Measurements from ENCODE around the gene KRT14. TPM values are rescaled to one million over a fixed set of nuclear protein-coding genes. Genes with fewer than 3 reads are reported as not detected.

The KRT14 gene
- polyA plus RNA-seq, 3 donors: not detected

- Histone ChIP-seq H3K27me3 (ENCODE audit: control insufficient read depth in 2 of 2, insufficient read depth in 2 of 2, low read length in 2 of 2) (no peaks in the 10 kb centered on the region), H2AFZ (ENCODE audit: insufficient read depth, low read depth, low read length, poor library complexity, severe bottlenecking) (no peak overlapping the region), H3K4me3 (replicated peaks in 1 of 3; ENCODE audit: low read depth in 2 of 3, low read length in 3 of 3) (no peak overlapping the region), H3K27ac (ENCODE audit: low read depth in 1 of 2, low read length in 2 of 2) (no peak overlapping the region), H4K20me1 (ENCODE audit: insufficient read depth, low read length) (no peaks in the 10 kb centered on the region), H3K4me2 (replicated peaks; ENCODE audit: extremely low read depth, low read length, poor library complexity, severe bottlenecking) (no peak overlapping the region), H3K9me3 (replicated peaks in 1 of 2; ENCODE audit: control insufficient read depth in 1 of 2, insufficient read depth in 1 of 2, low read length in 2 of 2) (peaks cover 9% of the 10 kb centered on the region in 2 donors), H3K79me2 (ENCODE audit: insufficient read depth, low read length) (no peaks in the 10 kb centered on the region), H3K9ac (ENCODE audit: insufficient read depth, low read length, poor library complexity, severe bottlenecking) (no peak overlapping the region), H3K36me3 (replicated peaks in 1 of 2; ENCODE audit: control insufficient read depth in 1 of 2, insufficient read depth in 2 of 2, low read length in 2 of 2) (no peaks in the 10 kb centered on the region), H3K4me1 (ENCODE audit: control insufficient read depth in 1 of 2, insufficient read depth in 2 of 2, low read length in 2 of 2) (no peaks in the 10 kb centered on the region)
- Mint-ChIP-seq H3K4me1 (no peaks in the 10 kb centered on the region), H3K27ac (no peak overlapping the region), H3K4me3 (no peak overlapping the region), H3K9me3 (peaks cover 7 to 19% (median 8%) of the 10 kb centered on the region in 7 donors), H3K36me3 (no peaks in the 10 kb centered on the region), H3K27me3 (ENCODE audit: low read depth in 3 of 3) (peaks cover 6 to 25% (median 11%) of the 10 kb centered on the region in 3 donors)
- intact Hi-C loops (cut with micrococcal nuclease): no loop called here
- TF ChIP-seq, protein P1, sequence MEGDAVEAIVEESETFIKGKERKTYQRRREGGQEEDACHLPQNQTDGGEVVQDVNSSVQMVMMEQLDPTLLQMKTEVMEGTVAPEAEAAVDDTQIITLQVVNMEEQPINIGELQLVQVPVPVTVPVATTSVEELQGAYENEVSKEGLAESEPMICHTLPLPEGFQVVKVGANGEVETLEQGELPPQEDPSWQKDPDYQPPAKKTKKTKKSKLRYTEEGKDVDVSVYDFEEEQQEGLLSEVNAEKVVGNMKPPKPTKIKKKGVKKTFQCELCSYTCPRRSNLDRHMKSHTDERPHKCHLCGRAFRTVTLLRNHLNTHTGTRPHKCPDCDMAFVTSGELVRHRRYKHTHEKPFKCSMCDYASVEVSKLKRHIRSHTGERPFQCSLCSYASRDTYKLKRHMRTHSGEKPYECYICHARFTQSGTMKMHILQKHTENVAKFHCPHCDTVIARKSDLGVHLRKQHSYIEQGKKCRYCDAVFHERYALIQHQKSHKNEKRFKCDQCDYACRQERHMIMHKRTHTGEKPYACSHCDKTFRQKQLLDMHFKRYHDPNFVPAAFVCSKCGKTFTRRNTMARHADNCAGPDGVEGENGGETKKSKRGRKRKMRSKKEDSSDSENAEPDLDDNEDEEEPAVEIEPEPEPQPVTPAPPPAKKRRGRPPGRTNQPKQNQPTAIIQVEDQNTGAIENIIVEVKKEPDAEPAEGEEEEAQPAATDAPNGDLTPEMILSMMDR (IDR thresholded peaks at IDR 0.05): no peak
- WGBS (ENCODE audit: insufficient coverage): 61% methylated on average over 3 of the region's 3 CpGs
- no peak for DNase-seq
These were observed 23.0 kb downstream of the KRT14 start for GRCh38 chr17:41563607-41564170.

DNA sequence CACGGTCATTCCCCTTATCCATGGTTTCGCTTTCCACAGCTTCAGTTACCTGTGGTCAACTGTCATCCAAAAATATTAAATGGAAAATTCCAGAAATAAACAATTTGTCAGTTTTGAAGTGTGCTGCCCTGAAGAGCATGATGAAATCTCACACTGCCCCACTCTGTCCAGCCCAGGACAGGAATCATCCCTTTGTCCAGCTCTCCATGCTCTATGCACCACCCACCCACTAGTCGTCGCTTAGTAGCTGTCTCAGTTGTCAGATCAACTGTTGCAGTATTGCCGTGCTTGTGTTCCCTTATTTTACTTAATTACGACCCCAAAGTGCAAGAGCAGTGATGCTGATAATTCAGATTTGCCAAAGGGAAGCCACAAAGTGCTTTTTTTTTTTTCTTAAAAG lies 25.1 kb downstream of the KRT14 start:
- H3K27ac Mint-ChIP-seq: no peak overlapping the region
- TF ChIP-seq, protein P1 (IDR thresholded peaks at IDR 0.05): no peak
- no peak overlapping the region for H3K27ac ChIP-seq (ENCODE audit: low read depth in 1 of 2, low read length in 2 of 2)
- H3K4me1 ChIP-seq (ENCODE audit: control insufficient read depth in 1 of 2, insufficient read depth in 2 of 2, low read length in 2 of 2): no peaks in the 10 kb centered on the region
- H3K9me3 ChIP-seq (replicated peaks in 1 of 2; ENCODE audit: control insufficient read depth in 1 of 2, insufficient read depth in 1 of 2, low read length in 2 of 2): no peaks in the 10 kb centered on the region
- intact Hi-C loops (cut with micrococcal nuclease): no loop called here
- DNase-seq: no peak
- H3K36me3 ChIP-seq (replicated peaks in 1 of 2; ENCODE audit: control insufficient read depth in 1 of 2, insufficient read depth in 2 of 2, low read length in 2 of 2): no peaks in the 10 kb centered on the region
- H3K36me3 Mint-ChIP-seq: no peaks in the 10 kb centered on the region
- peaks cover 0 to 7% (median 0%) of the 10 kb centered on the region in 7 donors for H3K9me3 Mint-ChIP-seq
- no peak overlapping the region for H3K4me3 ChIP-seq (replicated peaks in 1 of 3; ENCODE audit: low read depth in 2 of 3, low read length in 3 of 3)
- WGBS (ENCODE audit: insufficient coverage): 76% methylated on average over 4 of the region's 6 CpGs
- H3K9ac ChIP-seq (ENCODE audit: insufficient read depth, low read length, poor library complexity, severe bottlenecking): no peak overlapping the region
- peaks cover 0 to 2% of the 10 kb centered on the region in 2 donors for H3K27me3 ChIP-seq (ENCODE audit: control insufficient read depth in 2 of 2, insufficient read depth in 2 of 2, low read length in 2 of 2)
- H3K4me1 Mint-ChIP-seq: no peaks in the 10 kb centered on the region
- H3K27me3 Mint-ChIP-seq (ENCODE audit: low read depth in 3 of 3): peaks cover 7 to 25% (median 11%) of the 10 kb centered on the region in 3 donors
- no peaks in the 10 kb centered on the region for H3K79me2 ChIP-seq (ENCODE audit: insufficient read depth, low read length)
- H3K4me2 ChIP-seq (replicated peaks; ENCODE audit: extremely low read depth, low read length, poor library complexity, severe bottlenecking): no peak overlapping the region
- H2AFZ ChIP-seq (ENCODE audit: insufficient read depth, low read depth, low read length, poor library complexity, severe bottlenecking): no peak overlapping the region
- H3K4me3 Mint-ChIP-seq: no peak overlapping the region
- no peaks in the 10 kb centered on the region for H4K20me1 ChIP-seq (ENCODE audit: insufficient read depth, low read length)
